ENCODE results near the gene FARS2. TPM values are rescaled to one million over a fixed set of nuclear protein-coding genes. Genes with fewer than 3 reads are reported as not detected.

Gene FARS2
- total and polyA plus RNA-seq, 7 donors: 10.6 to 17.5 (median 14.4) TPM

GRCh38 chr6:5624256-5624655, 362.9 kb downstream of the FARS2 start:
- no peaks in the 10 kb centered on the region for H3K9me3 ChIP-seq
- ATAC-seq (no peak), DNase-seq (no peak)
- WGBS, 3 donors: 81 to 87% (median 86%) methylated on average over 6 of the region's 6 CpGs
- H3K4me1 ChIP-seq: no peaks in the 10 kb centered on the region
- no peaks in the 10 kb centered on the region for H3K36me3 ChIP-seq (ENCODE audit: insufficient read depth in 1 of 2, low read depth in 1 of 2)
- no peak for TF ChIP-seq CTCF (IDR thresholded peaks at IDR 0.05)
- H3K27me3 ChIP-seq (ENCODE audit: insufficient read depth in 3 of 3, low read length in 2 of 3): no peaks in the 10 kb centered on the region
- H3K4me3 ChIP-seq: no peak overlapping the region
- H3K27ac ChIP-seq: no peak overlapping the region
- intact Hi-C loops (cut with DNase I): no loop called here

DNA sequence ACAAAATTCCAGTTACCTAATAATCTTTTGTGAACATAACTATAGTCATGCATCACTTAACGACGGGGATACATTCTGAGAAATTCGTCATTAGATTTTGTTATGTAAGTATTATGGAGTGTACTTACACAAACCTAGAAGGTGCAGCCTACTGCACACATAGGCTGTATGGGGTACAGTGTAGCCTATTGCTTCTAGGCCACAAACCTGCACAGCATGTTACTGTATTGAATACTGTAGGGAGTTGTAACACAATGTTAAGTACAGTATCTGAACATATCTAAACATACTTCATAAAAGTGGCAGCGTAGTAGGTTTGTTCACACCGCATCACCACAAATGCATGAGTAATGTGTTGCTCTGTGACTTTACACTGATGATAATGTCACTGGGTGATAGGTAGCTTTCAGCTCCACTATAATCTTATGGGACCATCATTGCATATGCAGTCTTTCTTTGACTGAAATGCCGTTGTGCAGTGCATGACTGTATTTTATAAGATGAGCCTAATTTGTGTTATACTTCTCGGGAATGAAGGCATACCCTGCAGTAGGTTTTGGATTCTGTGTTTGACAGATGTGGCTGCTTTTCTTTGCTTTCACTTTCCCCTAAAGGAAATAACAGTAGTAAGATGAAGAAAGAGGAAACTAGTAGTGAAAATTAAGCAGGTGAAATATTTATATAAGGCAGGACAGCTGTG, 365.6 kb downstream of the FARS2 start:
- Histone ChIP-seq H3K4me1 (peaks cover 6% of the 10 kb centered on the region), H3K27ac (no peak overlapping the region), H3K9me3 (no peaks in the 10 kb centered on the region), H3K36me3 (ENCODE audit: insufficient read depth in 1 of 2, low read depth in 1 of 2) (no peaks in the 10 kb centered on the region), H3K27me3 (ENCODE audit: insufficient read depth in 3 of 3, low read length in 2 of 3) (no peaks in the 10 kb centered on the region), H3K4me3 (no peak overlapping the region)
- WGBS, 3 donors: 84 to 90% (median 85%) methylated on average over 7 of the region's 7 CpGs
- intact Hi-C loops (cut with DNase I): no loop called here
- no peak for TF ChIP-seq CTCF (IDR thresholded peaks at IDR 0.05)
- no peak for DNase-seq
- no peak for ATAC-seq

DNA sequence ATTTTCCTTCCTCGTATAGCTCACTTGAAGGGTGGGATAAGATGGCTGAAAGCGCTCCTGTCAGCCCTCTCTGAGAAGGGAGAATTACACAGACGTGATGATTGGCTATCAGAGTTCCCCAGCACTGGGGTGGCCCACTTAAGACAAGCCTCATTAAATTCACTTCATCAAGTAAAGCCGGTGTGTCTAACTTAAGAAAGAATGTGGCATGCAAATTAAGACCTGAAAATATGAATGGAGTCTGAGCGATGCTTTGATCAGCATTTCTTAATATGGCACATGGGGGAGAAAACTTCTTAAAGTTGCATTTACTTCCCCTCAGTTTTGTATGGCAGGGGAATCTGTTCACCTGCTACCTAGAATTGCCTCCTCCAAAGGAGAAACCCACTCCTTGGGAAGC, 369.3 kb downstream of the FARS2 start:
- Histone ChIP-seq H3K27ac (no peak overlapping the region), H3K9me3 (no peaks in the 10 kb centered on the region), H3K36me3 (ENCODE audit: insufficient read depth in 1 of 2, low read depth in 1 of 2) (no peaks in the 10 kb centered on the region), H3K4me1 (peaks cover 17% of the 10 kb centered on the region), H3K27me3 (ENCODE audit: insufficient read depth in 3 of 3, low read length in 2 of 3) (no peaks in the 10 kb centered on the region), H3K4me3 (no peak overlapping the region)
- no peak for ATAC-seq
- no peak for DNase-seq
- no peak for TF ChIP-seq CTCF (IDR thresholded peaks at IDR 0.05)
- 65 to 94% (median 82%) methylated on average over 5 of the region's 5 CpGs for WGBS, 3 donors
- intact Hi-C loops (cut with DNase I): loop anchor here in 1 of 2 donors (5.0 kb wide), 1 partner anchor 173 kb away; no protein-coding TSS in a partner anchor

- H3K27ac ChIP-seq: no peak overlapping the region
- H3K27me3 ChIP-seq (ENCODE audit: insufficient read depth in 3 of 3, low read length in 2 of 3): no peaks in the 10 kb centered on the region
- H3K36me3 ChIP-seq (ENCODE audit: insufficient read depth in 1 of 2, low read depth in 1 of 2): no peaks in the 10 kb centered on the region
- WGBS, 3 donors: 63 to 76% (median 73%) methylated on average over 7 of the region's 7 CpGs
- H3K4me3 ChIP-seq: no peak overlapping the region
- peaks cover 17% of the 10 kb centered on the region for H3K4me1 ChIP-seq
- no peak for DNase-seq
- intact Hi-C loops (cut with DNase I): loop anchor here in 1 of 2 donors (5.0 kb wide), 1 partner anchor 175 kb away; no protein-coding TSS in a partner anchor
- ATAC-seq: no peak
- H3K9me3 ChIP-seq: no peaks in the 10 kb centered on the region
- no peak for TF ChIP-seq CTCF (IDR thresholded peaks at IDR 0.05)
These were observed 371.1 kb downstream of the FARS2 start for GRCh38 chr6:5632348-5632935.
